T-cell (primary cell): ENCODE data around the gene PPTC7. TPM values are rescaled to one million over a fixed set of nuclear protein-coding genes. Genes with fewer than 3 reads are reported as not detected.

Experiments
- ATAC-seq, 4 experiments: fragments of 200-7000 bp in 3 of 4; fragments of 150-1000 bp in 1 of 4; cut with Tn5 transposase; replicated peaks in 1 of 4; 1 replicate in 3 of 4; 2 replicates in 1 of 4; pipeline ENCODE4 v1.10.0; 2021; ENCODE audit warnings: moderate library complexity in 3 of 4, mild to moderate bottlenecking in 2 of 4, moderate number of reproducible peaks in 1 of 4
- CTCF ChIA-PET, 2 donors: fragments of 300-600 bp; sonication (Branson Sonifier 250); formaldehyde crosslinking; loops; one replicate each; lab custom pipeline; 2022; ENCODE audit warnings: antibody characterized with exemption in 2 of 2; lab: Charles Lee
- POLR2A ChIA-PET, 2 donors: fragments of 300-600 bp; sonication (Branson Sonifier 250); formaldehyde crosslinking; loops; one replicate each; lab custom pipeline; 2022; ENCODE audit warnings: antibody characterized with exemption in 2 of 2; lab: Charles Lee
- DNase-seq, 35 experiments: peaks; one replicate each; pipeline versions ENCODE4 v3.0.0 to v3.0.0-alpha.2; 2013 to 2023
- H3K27ac ChIP-seq: one replicate; pipeline ENCODE4 v1.5.1; 2013; ENCODE audit warnings: low read length
- H3K27me3 ChIP-seq, 2 experiments: replicated peaks in 1 of 2; 1 replicate in 1 of 2; 2 replicates in 1 of 2; pipeline versions ENCODE4 v1.6.1 to v1.7.0; 2013; ENCODE audit warnings: low read length in 1 of 2, mixed read lengths in 1 of 2; ENCODE audit not compliant: control insufficient read depth in 2 of 2, insufficient read depth in 2 of 2; ENCODE audit errors: extremely low read depth in 1 of 2
- H3K36me3 ChIP-seq, 2 donors: 1 replicate in 1 of 2; 2 replicates in 1 of 2; pipeline versions ENCODE4 v1.6.1 to v1.7.0; 2013; ENCODE audit warnings: low read length in 1 of 2; ENCODE audit not compliant: control insufficient read depth in 2 of 2, insufficient read depth in 1 of 2; ENCODE audit errors: extremely low read depth in 1 of 2
- H3K4me1 ChIP-seq, 2 experiments: 1 replicate in 1 of 2; 2 replicates in 1 of 2; pipeline versions ENCODE4 v1.6.1 to v1.7.0; 2013; ENCODE audit warnings: low read length in 2 of 2, mixed read lengths in 1 of 2; ENCODE audit not compliant: insufficient read depth in 2 of 2, control insufficient read depth in 1 of 2; ENCODE audit errors: extremely low read depth in 1 of 2
- H3K4me3 ChIP-seq, 2 donors: 1 replicate in 1 of 2; 2 replicates in 1 of 2; pipeline versions ENCODE4 v1.5.1 to v1.7.0; 2013; ENCODE audit warnings: mild to moderate bottlenecking in 2 of 2, low read length in 1 of 2, moderate library complexity in 1 of 2; ENCODE audit not compliant: control insufficient read depth in 1 of 2; ENCODE audit errors: extremely low read depth in 1 of 2
- H3K9me3 ChIP-seq: 2 replicates; pipeline ENCODE4 v1.7.0; 2013
- H3K27ac Mint-ChIP-seq, 2 donors: one replicate each; pipeline ENCODE4 v1.8.0; 2020 to 2021; ENCODE audit warnings: mild to moderate bottlenecking in 2 of 2, mixed read lengths in 2 of 2
- H3K27me3 Mint-ChIP-seq, 2 donors: one replicate each; pipeline ENCODE4 v1.8.0; 2021 to 2022; ENCODE audit warnings: mixed read lengths in 2 of 2
- H3K36me3 Mint-ChIP-seq: one replicate; pipeline ENCODE4 v1.8.0; 2021; ENCODE audit warnings: mixed read lengths
- H3K4me1 Mint-ChIP-seq, 3 donors: one replicate each; pipeline ENCODE4 v1.8.0; 2020 to 2022; ENCODE audit warnings: mixed read lengths in 3 of 3, mild to moderate bottlenecking in 1 of 3
- H3K4me3 Mint-ChIP-seq, 3 donors: one replicate each; pipeline ENCODE4 v1.8.0; 2020 to 2022; ENCODE audit warnings: mild to moderate bottlenecking in 3 of 3, mixed read lengths in 3 of 3, moderate library complexity in 3 of 3
- H3K9me3 Mint-ChIP-seq, 3 donors: one replicate each; pipeline ENCODE4 v1.8.0; 2020 to 2022; ENCODE audit warnings: mixed read lengths in 3 of 3
- WGBS: methylation state at CpG from one replicate; pipeline ENCODE4 v1.1.5; 2013; ENCODE audit warnings: missing lambda C conversion rate; ENCODE audit not compliant: insufficient coverage; 5-methylcytosine and 5-hydroxymethylcytosine counted together
- total RNA-seq, 35 experiments: library from RNA in 6 of 35; stranded (reverse) in 6 of 35; fragments of 120-200 nt in 1 of 35; gene quantifications; one replicate each; pipeline versions ENCODE4 v1.2.1 to v1.2.4 and lab custom pipeline; 2013 to 2026

Gene PPTC7
- total RNA-seq, 5 donors from 2014 or later (not counting 1 experiment from before 2014, with no cell fraction given) = 36.0 to 38.1 (median 36.6) TPM

GRCh38 chr12:110538869-110539622 is 44.1 kb downstream of the PPTC7 start:
- H3K9me3 ChIP-seq = no peaks in the 10 kb centered on the region
- no peak overlapping the region for H3K27ac ChIP-seq
- CTCF ChIA-PET = interaction anchor here (0.6 to 1.1 kb wide), 3 partner anchors 61 to 349 kb away, joined by 3 to 8 read pairs (median 3); no protein-coding TSS in a partner anchor
- Mint-ChIP-seq H3K9me3 (no peaks in the 10 kb centered on the region), H3K27ac (peak overlapping the region in 1 of 2 donors; percentile 17), H3K36me3 (peaks cover 41% of the 10 kb centered on the region), H3K27me3 (no peaks in the 10 kb centered on the region), H3K4me3 (no peak overlapping the region), H3K4me1 (peaks cover 7 to 16% (median 13%) of the 10 kb centered on the region in 3 donors)
- WGBS = no CpG with 5 or more reads among the region's 5 CpGs
- peaks cover 9 to 68% of the 10 kb centered on the region in 2 donors for H3K36me3 ChIP-seq
- POLR2A ChIA-PET = no interaction called here
- DNase-seq (no peak), ATAC-seq (no peak)
- peaks cover 0 to 4% of the 10 kb centered on the region in 2 experiments for H3K4me1 ChIP-seq
- H3K4me3 ChIP-seq = no peak overlapping the region
- H3K27me3 ChIP-seq = no peaks in the 10 kb centered on the region

DNA sequence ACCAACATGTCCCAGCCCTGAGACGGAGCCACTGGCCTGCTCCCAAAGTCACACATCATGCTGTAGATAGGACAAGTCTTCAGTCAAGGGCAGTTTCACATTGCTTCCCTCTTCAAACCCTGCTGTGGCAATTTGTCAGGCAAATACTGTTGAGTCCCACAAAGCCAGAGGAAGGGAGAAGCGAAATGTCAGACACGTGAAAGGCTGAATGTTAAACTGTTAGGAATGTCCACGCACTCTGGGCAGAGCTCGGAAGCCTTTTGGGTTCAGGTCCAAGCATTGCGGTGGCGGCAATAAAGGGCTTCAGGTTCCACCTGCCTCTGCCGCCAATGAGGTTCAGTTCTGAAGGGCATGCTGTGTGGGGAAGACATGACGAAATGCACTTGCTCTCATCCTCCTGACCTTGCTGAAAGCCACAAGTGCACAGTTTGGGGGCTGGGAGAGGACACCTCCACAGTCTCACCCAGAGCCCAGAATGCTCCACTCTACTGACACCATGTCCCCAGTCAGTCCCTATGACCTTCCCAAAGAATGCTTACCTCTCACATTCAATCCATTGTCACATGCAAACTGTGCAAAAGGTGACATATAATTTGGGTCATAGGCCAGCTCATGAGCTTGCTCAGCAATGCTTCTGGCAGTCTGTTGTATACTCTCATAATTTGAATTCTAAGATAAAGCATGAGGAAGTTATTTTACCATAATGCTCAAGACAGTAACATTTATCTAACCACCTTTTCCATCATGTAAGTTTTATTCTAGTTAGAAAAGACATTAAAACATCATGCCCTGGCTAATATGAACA is 45.3 kb downstream of the PPTC7 start:
- WGBS = 96% methylated on average over 9 of the region's 9 CpGs
- Histone ChIP-seq H3K36me3 (peaks cover 7 to 65% of the 10 kb centered on the region in 2 donors), H3K4me3 (no peak overlapping the region), H3K27ac (no peak overlapping the region), H3K9me3 (no peaks in the 10 kb centered on the region), H3K27me3 (no peaks in the 10 kb centered on the region), H3K4me1 (no peaks in the 10 kb centered on the region)
- Mint-ChIP-seq H3K4me1 (peaks cover 0 to 7% (median 4%) of the 10 kb centered on the region in 3 donors), H3K36me3 (peaks cover 41% of the 10 kb centered on the region), H3K9me3 (no peaks in the 10 kb centered on the region), H3K27ac (no peak overlapping the region), H3K4me3 (no peak overlapping the region), H3K27me3 (no peaks in the 10 kb centered on the region)
- ChIA-PET CTCF (interaction anchor here in 1 of 2 donors (0.9 to 1.3 kb wide), 2 partner anchors 62 to 103 kb away, joined by 3 read pairs; no protein-coding TSS in a partner anchor), POLR2A (interaction anchor here (0.5 to 0.6 kb wide), 3 partner anchors 26 to 38 kb away, joined by 3 to 6 read pairs (median 5); partner anchors contain the start of genes RAD9B (in 1 of the 2) and VPS29 (in 1 of the 2))
- no peak for ATAC-seq
- no peak for DNase-seq

- ATAC-seq (no peak), DNase-seq (no peak)
- Mint-ChIP-seq H3K9me3 (no peaks in the 10 kb centered on the region), H3K27ac (no peak overlapping the region), H3K27me3 (no peaks in the 10 kb centered on the region), H3K4me3 (no peak overlapping the region), H3K4me1 (peaks cover 0 to 5% (median 4%) of the 10 kb centered on the region in 3 donors), H3K36me3 (peaks cover 40% of the 10 kb centered on the region)
- WGBS = 70% methylated on average over 2 of the region's 4 CpGs
- ChIA-PET CTCF (interaction anchor here (0.6 to 1.3 kb wide), 3 partner anchors 63 to 248 kb away, joined by 3 to 4 read pairs (median 3); no protein-coding TSS in a partner anchor), POLR2A (interaction anchor here in 1 of 2 donors (0.5 kb wide), 1 partner anchor 27 kb away, joined by 5 read pairs; no protein-coding TSS in a partner anchor)
- Histone ChIP-seq H3K4me3 (no peak overlapping the region), H3K27ac (no peak overlapping the region), H3K4me1 (no peaks in the 10 kb centered on the region), H3K27me3 (no peaks in the 10 kb centered on the region), H3K9me3 (no peaks in the 10 kb centered on the region), H3K36me3 (peaks cover 7 to 63% of the 10 kb centered on the region in 2 donors)
Observed at GRCh38 chr12:110536834-110537604, 46.1 kb downstream of the PPTC7 start.

DNA sequence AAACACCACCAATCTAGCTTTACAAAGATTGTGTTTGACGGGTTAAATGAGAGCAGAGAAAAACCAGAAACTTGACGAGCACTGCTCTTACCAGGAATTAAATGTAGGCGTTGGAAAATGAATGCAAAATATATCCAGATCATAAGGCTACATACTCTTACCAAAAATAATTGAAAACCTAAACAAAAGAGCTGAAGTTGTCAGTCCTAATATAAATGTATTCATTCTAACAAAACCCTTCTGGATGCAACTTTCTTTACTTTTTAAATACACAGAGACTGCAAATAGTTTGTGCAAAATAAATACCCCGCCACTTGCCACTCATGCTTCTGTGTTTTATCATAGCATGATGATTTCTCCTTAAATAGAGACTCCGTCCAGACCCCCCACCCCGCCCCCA is 48.3 kb downstream of the PPTC7 start:
- no peak overlapping the region for H3K4me3 Mint-ChIP-seq
- H3K27ac Mint-ChIP-seq = no peak overlapping the region
- Histone ChIP-seq H3K27ac (no peak overlapping the region), H3K4me1 (no peaks in the 10 kb centered on the region), H3K4me3 (no peak overlapping the region), H3K9me3 (no peaks in the 10 kb centered on the region), H3K27me3 (no peaks in the 10 kb centered on the region), H3K36me3 (peaks cover 7 to 55% of the 10 kb centered on the region in 2 donors)
- CTCF ChIA-PET = no interaction called here
- DNase-seq (no peak), ATAC-seq (no peak)
- WGBS = no CpG with 5 or more reads among the region's 6 CpGs
- POLR2A ChIA-PET = no interaction called here
- peaks cover 50% of the 10 kb centered on the region for H3K36me3 Mint-ChIP-seq
- H3K9me3 Mint-ChIP-seq = no peaks in the 10 kb centered on the region
- no peaks in the 10 kb centered on the region for H3K27me3 Mint-ChIP-seq
- H3K4me1 Mint-ChIP-seq = peaks cover 0 to 7% (median 4%) of the 10 kb centered on the region in 3 donors

- H3K9me3 Mint-ChIP-seq = no peaks in the 10 kb centered on the region
- Histone ChIP-seq H3K27me3 (no peaks in the 10 kb centered on the region), H3K27ac (no peak overlapping the region), H3K4me1 (no peaks in the 10 kb centered on the region), H3K9me3 (no peaks in the 10 kb centered on the region), H3K4me3 (no peak overlapping the region), H3K36me3 (peaks cover 7 to 43% of the 10 kb centered on the region in 2 donors)
- H3K27me3 Mint-ChIP-seq = no peaks in the 10 kb centered on the region
- peak overlapping the region in 1 of 2 donors; percentile 28 for H3K27ac Mint-ChIP-seq
- peaks cover 0 to 6% (median 4%) of the 10 kb centered on the region in 3 donors for H3K4me1 Mint-ChIP-seq
- ChIA-PET CTCF (interaction anchor here in 1 of 2 donors (1.3 kb wide), 1 partner anchor 67 kb away, joined by 3 read pairs; no protein-coding TSS in a partner anchor), POLR2A (interaction anchor here in 1 of 2 donors (0.5 kb wide), 1 partner anchor 66 kb away, joined by 4 read pairs; the partner anchor contains the start of gene GPN3)
- no CpG with 5 or more reads among the region's 6 CpGs for WGBS
- no peak overlapping the region for H3K4me3 Mint-ChIP-seq
- no peak for ATAC-seq
- peaks cover 46% of the 10 kb centered on the region for H3K36me3 Mint-ChIP-seq
- DNase-seq = no peak
Observed at GRCh38 chr12:110533607-110534006, 49.5 kb downstream of the PPTC7 start.
